Measurements from ENCODE around the gene DAGLA. TPM values are rescaled to one million over a fixed set of nuclear protein-coding genes. Genes with fewer than 3 reads are reported as not detected.
A peak's percentile ranks its signal among the peaks of the same experiment; 100 is the strongest.

The DAGLA gene
- total RNA-seq, 6 donors from 2014 or later, result 3.0 to 11.0 (median 8.0) TPM

DNA sequence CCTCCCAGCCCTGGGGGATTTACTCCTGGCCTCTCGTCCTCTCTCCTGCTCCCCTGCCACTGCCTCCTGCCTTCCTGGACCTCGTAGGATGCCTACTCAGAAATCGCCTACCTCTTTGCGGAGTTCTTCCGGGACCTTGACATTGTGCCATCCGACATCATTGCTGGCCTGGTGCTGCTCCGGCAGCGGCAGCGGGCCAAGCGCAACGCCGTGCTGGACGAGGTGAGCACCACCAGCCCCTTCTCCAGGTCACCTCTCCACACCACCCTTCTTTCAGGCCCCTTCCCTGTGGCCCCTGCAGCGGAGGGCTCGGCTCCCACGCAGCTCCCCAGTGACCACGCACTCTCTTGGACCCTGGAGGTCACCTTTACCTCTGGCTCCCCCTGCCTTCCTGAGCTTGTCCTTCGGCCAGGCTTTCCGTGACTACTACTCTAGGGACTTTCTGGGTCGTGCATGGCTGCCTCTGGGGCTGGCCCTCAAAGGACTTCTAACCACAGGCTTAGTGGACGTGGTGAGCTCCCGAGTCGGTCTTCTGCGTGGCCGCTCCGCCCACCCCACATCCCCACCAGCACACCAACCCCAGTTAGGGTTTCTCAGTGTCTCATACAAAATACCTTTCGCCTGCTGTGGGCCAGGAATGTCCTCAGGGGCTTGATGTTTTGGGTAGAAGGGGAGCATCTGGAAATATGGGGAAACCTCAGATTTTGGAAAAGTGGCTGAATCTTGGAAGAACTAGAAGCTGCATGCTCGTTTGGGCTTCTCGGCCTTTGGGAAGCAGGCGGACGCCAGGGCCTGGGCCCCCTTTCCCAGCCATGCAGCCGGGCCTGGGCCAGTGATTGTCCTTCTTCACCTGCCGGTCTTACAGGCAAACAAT, 48.1 kb downstream of the DAGLA start:
- WGBS, 2 donors, result 90 to 93% methylated on average over 22 to 33 of the region's 33 CpGs
- DNase-seq, result peak in 1 of 2 donors; percentile 68

DNA sequence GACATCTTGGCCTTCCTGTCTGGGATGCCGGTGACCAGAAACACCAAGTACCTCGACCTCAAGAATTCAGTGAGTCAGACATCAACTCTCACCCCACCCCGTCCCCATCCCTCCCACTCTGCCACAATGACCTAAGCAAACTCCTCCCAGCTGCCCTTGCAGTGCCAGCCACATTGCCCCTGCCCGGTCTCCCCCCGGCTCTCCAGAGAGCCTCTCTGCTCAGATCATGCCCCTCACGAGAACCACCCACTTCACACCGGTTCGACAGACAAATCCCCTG, 48.7 kb downstream of the DAGLA start:
- Histone ChIP-seq H3K27me3 (no peaks in the 10 kb centered on the region), H3K4me1 (peaks cover 0 to 6% (median 4%) of the 10 kb centered on the region in 4 donors), H3K9me3 (no peaks in the 10 kb centered on the region), H3K36me3 (peaks cover 0 to 5% (median 0%) of the 10 kb centered on the region in 4 donors), H3K27ac (peak overlapping the region in 1 of 4 donors; percentile 30), H3K4me3 (no peak overlapping the region)
- 69 to 81% methylated on average over 8 of the region's 8 CpGs for WGBS, 2 donors
- ATAC-seq (ENCODE audit: low FRiP score in 2 of 2), result peak in 1 of 2 donors; percentile 11
- TF ChIP-seq POLR2A (IDR thresholded peaks at IDR 0.05) (no peak), POLR2AphosphoS5 (IDR thresholded peaks at IDR 0.05) (no peak), EP300 (IDR thresholded peaks at IDR 0.05) (no peak)
- TF ChIP-seq, protein P1, sequence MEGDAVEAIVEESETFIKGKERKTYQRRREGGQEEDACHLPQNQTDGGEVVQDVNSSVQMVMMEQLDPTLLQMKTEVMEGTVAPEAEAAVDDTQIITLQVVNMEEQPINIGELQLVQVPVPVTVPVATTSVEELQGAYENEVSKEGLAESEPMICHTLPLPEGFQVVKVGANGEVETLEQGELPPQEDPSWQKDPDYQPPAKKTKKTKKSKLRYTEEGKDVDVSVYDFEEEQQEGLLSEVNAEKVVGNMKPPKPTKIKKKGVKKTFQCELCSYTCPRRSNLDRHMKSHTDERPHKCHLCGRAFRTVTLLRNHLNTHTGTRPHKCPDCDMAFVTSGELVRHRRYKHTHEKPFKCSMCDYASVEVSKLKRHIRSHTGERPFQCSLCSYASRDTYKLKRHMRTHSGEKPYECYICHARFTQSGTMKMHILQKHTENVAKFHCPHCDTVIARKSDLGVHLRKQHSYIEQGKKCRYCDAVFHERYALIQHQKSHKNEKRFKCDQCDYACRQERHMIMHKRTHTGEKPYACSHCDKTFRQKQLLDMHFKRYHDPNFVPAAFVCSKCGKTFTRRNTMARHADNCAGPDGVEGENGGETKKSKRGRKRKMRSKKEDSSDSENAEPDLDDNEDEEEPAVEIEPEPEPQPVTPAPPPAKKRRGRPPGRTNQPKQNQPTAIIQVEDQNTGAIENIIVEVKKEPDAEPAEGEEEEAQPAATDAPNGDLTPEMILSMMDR (IDR thresholded peaks at IDR 0.05), result no peak
- DNase-seq, result no peak

More for the DNA sequence above, 48.1 kb downstream of the DAGLA start:
- ATAC-seq (ENCODE audit: low FRiP score in 2 of 2), result no peak
- no peak overlapping the region for H3K4me3 ChIP-seq
- TF ChIP-seq, protein P1 (IDR thresholded peaks at IDR 0.05), result no peak
- TF ChIP-seq POLR2AphosphoS5 (IDR thresholded peaks at IDR 0.05) (no peak), EP300 (IDR thresholded peaks at IDR 0.05) (no peak), POLR2A (IDR thresholded peaks at IDR 0.05) (no peak)
- H3K9me3 ChIP-seq, result no peaks in the 10 kb centered on the region
- H3K27me3 ChIP-seq, result no peaks in the 10 kb centered on the region
- peak overlapping the region in 1 of 4 donors; percentile 14 for H3K27ac ChIP-seq
- H3K36me3 ChIP-seq, result peaks cover 0 to 5% (median 0%) of the 10 kb centered on the region in 4 donors
- H3K4me1 ChIP-seq, result peaks cover 0 to 6% (median 4%) of the 10 kb centered on the region in 4 donors

DNA sequence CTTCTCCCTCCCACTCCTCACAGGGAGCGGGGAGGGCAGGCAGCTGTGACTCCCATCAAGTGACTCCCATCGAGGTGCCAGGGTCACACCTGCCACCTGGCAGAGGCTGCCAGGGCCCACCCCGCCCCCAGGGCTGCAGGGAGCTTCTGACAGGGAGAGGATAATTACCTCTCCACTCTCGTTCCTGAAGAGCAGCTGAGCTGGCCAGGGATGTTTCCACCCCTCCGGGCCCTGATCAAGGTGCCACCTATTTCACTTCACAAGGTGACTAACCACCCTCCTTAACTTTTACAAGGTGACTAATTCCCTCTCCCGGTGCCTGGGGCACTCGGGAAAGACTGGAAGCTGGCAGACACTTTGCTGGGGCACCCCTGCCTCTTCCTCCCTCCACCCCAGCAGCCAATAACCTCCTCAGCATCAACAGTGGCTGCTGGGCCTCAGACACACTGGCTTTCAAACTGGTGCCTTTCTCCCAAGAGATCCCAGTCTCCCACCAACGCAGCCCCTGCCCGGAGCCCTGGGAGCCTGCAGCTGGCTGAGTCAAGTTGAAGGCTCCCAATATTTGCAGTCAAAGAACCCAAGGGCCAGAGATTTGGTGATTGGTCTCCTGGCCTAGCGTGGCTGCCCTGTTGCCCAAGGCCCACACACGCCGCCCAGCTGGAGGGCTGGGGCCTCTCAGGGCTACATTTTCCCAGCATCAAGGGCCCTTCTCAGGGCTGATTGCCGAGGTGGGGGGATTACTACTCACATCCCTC, 50.2 kb downstream of the DAGLA start:
- no peak for ATAC-seq (ENCODE audit: low FRiP score in 2 of 2)
- Histone ChIP-seq H3K9me3 (no peaks in the 10 kb centered on the region), H3K4me3 (no peak overlapping the region), H3K36me3 (peaks cover 0 to 9% (median 0%) of the 10 kb centered on the region in 4 donors), H3K27ac (peak overlapping the region in 3 of 4 donors; percentile 1 to 30 (median 9)), H3K27me3 (no peaks in the 10 kb centered on the region), H3K4me1 (peaks cover 0 to 6% (median 4%) of the 10 kb centered on the region in 4 donors)
- 74 to 79% methylated on average over 12 to 13 of the region's 13 CpGs for WGBS, 2 donors
- no peak for TF ChIP-seq POLR2AphosphoS5 (IDR thresholded peaks at IDR 0.05)
- TF ChIP-seq, protein P1 (IDR thresholded peaks at IDR 0.05), result no peak
- DNase-seq, result peak; percentile 31 to 78

GRCh38 chr11:61731211-61731951, 51.2 kb downstream of the DAGLA start:
- no peak for TF ChIP-seq POLR2AphosphoS5 (IDR thresholded peaks at IDR 0.05)
- no peak for TF ChIP-seq EP300 (IDR thresholded peaks at IDR 0.05)
- H3K27ac ChIP-seq, result peak overlapping the region in 2 of 4 donors; percentile 5 to 6
- DNase-seq, result peak in 1 of 2 donors; percentile 52
- H3K27me3 ChIP-seq, result no peaks in the 10 kb centered on the region
- H3K4me1 ChIP-seq, result peaks cover 0 to 6% (median 4%) of the 10 kb centered on the region in 4 donors
- no peaks in the 10 kb centered on the region for H3K9me3 ChIP-seq
- peaks cover 0 to 14% (median 4%) of the 10 kb centered on the region in 4 donors for H3K36me3 ChIP-seq
- no peak for ATAC-seq (ENCODE audit: low FRiP score in 2 of 2)
- no peak overlapping the region for H3K4me3 ChIP-seq
- WGBS, 2 donors, result 86 to 87% methylated on average over 17 to 19 of the region's 19 CpGs
